Adipocyte (in vitro differentiated cells): ENCODE results near the gene ZBTB20.

Experiments used
- DNase-seq: peaks from one replicate; pipeline ENCODE4 v3.0.0-alpha.2; 2015; ENCODE audit warnings: low read depth
- H3K27me3 ChIP-seq: replicated peaks from 2 replicates; pipeline ENCODE4 v1.7.0; 2013; ENCODE audit warnings: mild to moderate bottlenecking, low read length, moderate library complexity; ENCODE audit not compliant: control insufficient read depth, insufficient read depth
- H3K36me3 ChIP-seq: 2 replicates; pipeline ENCODE4 v1.7.0; 2013; ENCODE audit warnings: low read length, mild to moderate bottlenecking, moderate library complexity; ENCODE audit not compliant: control insufficient read depth, insufficient read depth, severe bottlenecking
- H3K4me1 ChIP-seq: 2 replicates; pipeline ENCODE4 v1.7.0; 2013; ENCODE audit warnings: mild to moderate bottlenecking, low read length, moderate library complexity; ENCODE audit not compliant: control insufficient read depth, insufficient read depth
- H3K4me3 ChIP-seq: 2 replicates; pipeline ENCODE4 v1.7.0; 2013; ENCODE audit warnings: mild to moderate bottlenecking, low read length, moderate library complexity
- H3K9ac ChIP-seq: 2 replicates; pipeline ENCODE4 v1.7.0; 2013; ENCODE audit warnings: mild to moderate bottlenecking, low read length, moderate library complexity
- H3K9me3 ChIP-seq: 2 replicates; pipeline ENCODE4 v1.7.0; 2013; ENCODE audit warnings: mild to moderate bottlenecking, low read length, moderate library complexity; ENCODE audit not compliant: control insufficient read depth

The ZBTB20 gene

DNA sequence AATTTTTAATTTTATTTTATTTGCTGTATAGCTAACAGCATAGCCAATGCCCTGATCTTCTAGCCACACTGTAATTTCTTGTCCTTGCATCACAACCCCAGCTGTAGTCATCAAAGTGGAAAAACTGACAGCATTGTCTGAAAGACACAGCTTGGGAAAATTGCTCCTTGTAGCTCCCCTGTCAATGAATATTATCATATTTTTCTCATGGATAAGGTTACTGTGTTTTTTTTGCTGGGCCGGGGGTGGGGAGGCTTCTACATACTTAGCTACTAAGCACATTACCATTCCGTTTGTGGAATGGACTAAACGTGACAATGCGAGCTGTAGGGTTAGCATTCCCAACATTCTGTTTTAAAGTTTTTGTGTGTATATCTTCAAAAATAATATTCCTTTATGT is 472.0 kb downstream of the ZBTB20 start:
- Histone ChIP-seq H3K9me3 (no peaks in the 10 kb centered on the region), H3K4me1 (peaks cover under 1% of the 10 kb centered on the region), H3K9ac (no peak overlapping the region), H3K27me3 (no peaks in the 10 kb centered on the region), H3K36me3 (no peaks in the 10 kb centered on the region), H3K4me3 (no peak overlapping the region)
- DNase-seq = peak; percentile 37

DNA sequence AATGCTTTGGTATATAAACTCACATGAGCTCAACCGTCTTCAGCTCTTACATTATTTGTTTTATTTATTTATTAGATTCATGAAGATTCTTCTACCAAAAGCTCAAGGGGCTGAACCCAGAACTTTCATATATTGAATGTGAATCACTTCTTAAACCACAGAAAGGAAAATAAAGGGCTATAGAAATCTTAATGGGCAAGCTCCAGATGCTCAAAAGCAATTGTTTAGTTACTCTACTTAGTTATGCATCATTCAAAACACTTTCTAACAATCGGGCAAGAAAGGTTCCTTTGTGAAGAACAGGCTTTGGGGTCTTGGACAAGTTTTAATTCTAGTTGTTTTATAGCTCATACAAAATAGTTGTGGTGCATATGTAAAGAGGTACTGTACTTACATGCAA is 473.1 kb downstream of the ZBTB20 start:
- Histone ChIP-seq H3K27me3 (no peaks in the 10 kb centered on the region), H3K9me3 (no peaks in the 10 kb centered on the region), H3K9ac (no peak overlapping the region), H3K36me3 (no peaks in the 10 kb centered on the region), H3K4me1 (peaks cover 11% of the 10 kb centered on the region), H3K4me3 (no peak overlapping the region)
- DNase-seq = no peak

DNA sequence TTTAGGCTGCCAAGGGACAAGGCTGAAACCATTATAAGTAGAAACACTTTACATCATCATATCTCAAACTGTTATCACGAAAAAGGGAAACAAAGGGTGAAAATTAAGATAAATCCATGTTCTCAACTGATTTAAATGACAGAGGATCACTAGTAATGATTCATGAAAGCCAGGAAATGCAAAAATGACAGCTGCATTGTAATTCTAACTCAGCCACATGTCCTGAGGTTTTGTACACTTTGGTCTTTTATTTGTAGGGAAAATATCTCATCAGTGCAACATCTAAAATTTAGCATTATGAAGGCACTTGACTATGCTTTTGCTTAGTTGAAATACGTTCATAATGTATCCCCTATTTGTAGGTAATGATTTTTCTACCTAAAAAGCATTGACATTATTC is 473.6 kb downstream of the ZBTB20 start:
- H3K4me3 ChIP-seq = no peak overlapping the region
- H3K4me1 ChIP-seq = peaks cover 14% of the 10 kb centered on the region
- no peaks in the 10 kb centered on the region for H3K9me3 ChIP-seq
- no peak for DNase-seq
- no peaks in the 10 kb centered on the region for H3K36me3 ChIP-seq
- no peaks in the 10 kb centered on the region for H3K27me3 ChIP-seq
- no peak overlapping the region for H3K9ac ChIP-seq

DNA sequence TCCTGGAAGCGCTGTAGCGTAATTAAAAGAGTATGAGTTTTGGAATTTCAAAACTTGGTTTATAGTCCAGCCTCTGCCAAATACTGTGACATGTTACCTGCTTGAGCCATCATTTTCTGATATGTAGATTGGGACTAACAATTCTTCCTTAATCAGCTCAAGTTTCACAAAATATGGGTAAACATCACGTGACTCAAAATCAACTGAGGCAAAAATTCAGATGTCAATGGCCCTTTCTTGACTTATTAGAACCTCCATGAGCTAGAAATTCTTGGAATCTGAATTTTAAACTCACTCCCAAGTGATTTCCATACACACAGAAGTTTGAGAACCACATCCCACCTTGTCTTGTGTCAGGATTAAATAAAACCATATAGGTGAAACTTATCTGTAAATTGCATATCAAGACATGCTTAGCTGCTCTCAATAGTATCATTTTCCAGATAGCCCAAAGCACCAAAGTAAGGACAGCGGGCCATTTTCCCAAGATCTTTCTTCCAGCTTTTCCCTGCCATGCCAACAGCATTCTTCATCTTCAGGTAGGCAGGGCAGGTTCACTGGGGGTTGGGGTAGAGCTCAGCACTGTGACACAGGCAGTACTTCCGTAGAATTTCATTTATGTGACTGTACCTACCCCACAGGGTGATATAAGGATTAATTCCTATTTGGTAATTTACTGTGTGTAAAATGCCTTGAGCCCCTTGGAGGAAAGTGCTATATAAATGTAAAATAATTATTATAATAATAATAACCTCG is 474.2 kb downstream of the ZBTB20 start:
- Histone ChIP-seq H3K9me3 (no peaks in the 10 kb centered on the region), H3K9ac (no peak overlapping the region), H3K4me1 (peaks cover 14% of the 10 kb centered on the region), H3K4me3 (no peak overlapping the region), H3K27me3 (no peaks in the 10 kb centered on the region), H3K36me3 (no peaks in the 10 kb centered on the region)
- DNase-seq = no peak

DNA sequence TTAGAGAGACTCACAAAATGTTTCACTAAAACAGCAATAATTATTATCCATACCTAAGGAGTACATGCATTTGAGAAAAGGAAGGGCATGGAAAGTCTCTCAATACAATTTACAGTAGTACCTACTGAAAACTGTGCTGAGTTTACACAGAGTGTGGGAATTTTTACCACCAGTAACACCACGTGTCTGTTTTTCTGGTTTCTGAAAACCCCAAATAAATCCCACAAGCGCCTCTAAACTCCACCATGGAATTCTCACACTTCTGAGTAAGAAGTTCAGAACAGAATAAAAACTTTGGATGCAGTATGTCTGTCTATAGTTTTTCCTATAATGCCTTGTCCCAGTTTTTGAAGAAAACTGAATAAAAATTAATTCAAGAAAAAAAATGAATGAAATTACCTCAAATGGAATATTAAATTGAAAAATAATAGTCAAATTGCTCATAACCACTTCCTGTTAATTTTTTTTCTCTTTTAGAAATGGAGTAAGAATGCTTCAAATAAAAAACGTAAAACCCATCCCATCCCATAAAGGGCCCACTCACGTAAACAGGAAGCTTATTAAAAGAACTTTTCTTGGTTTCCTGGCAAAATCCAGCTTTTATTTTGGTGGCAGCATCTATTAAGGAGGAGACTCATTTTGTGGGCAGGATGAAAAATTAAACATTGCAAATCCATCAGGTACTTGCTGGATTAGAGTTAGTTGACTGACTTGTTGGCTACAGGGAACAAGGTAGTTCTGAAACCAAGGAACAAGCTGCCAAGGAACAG is 475.2 kb downstream of the ZBTB20 start:
- Histone ChIP-seq H3K4me1 (peaks cover 14% of the 10 kb centered on the region), H3K4me3 (no peak overlapping the region), H3K36me3 (no peaks in the 10 kb centered on the region), H3K27me3 (no peaks in the 10 kb centered on the region), H3K9me3 (no peaks in the 10 kb centered on the region), H3K9ac (no peak overlapping the region)
- DNase-seq = no peak

DNA sequence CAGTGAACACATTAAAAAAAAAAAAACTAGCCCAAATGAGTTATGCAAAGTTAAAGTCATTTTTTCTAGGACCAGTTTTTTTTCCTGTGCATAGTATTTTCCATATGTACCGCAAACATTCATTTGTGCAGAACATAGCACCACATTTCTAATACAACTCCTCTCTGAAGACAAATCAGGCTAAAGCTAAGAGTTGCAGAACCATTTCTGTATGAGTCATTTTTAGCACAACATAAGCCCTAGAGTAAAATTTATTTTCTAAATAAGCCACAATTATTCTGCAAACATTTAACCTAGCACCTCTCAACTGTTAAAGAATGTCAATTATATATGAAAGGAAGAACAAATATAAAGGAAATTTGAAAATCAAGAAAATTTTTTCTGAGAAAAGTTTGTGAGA is 477.5 kb downstream of the ZBTB20 start:
- no peaks in the 10 kb centered on the region for H3K27me3 ChIP-seq
- H3K36me3 ChIP-seq = no peaks in the 10 kb centered on the region
- no peaks in the 10 kb centered on the region for H3K9me3 ChIP-seq
- DNase-seq = peak; percentile 48
- no peak overlapping the region for H3K4me3 ChIP-seq
- H3K4me1 ChIP-seq = peaks cover 14% of the 10 kb centered on the region
- H3K9ac ChIP-seq = no peak overlapping the region

DNA sequence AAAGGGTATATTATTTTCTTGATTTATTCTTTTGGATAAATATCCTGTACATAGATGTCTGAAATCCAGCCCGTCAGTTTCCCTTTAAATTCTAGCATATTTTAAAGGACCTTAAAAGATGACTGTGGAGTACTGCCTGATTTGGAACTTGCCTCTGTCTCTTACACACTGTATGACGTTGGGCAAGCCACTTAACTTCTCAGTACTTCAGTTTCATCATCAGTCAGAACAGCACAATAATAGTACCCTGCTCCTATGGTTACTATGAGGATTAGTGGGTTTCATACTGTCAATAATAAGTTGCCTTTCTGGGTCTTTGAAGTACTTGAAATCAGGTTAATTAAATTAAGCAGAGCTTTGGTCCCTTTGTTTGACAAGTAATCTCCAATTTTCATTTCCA is 479.0 kb downstream of the ZBTB20 start:
- Histone ChIP-seq H3K9ac (no peak overlapping the region), H3K4me3 (no peak overlapping the region)

DNA sequence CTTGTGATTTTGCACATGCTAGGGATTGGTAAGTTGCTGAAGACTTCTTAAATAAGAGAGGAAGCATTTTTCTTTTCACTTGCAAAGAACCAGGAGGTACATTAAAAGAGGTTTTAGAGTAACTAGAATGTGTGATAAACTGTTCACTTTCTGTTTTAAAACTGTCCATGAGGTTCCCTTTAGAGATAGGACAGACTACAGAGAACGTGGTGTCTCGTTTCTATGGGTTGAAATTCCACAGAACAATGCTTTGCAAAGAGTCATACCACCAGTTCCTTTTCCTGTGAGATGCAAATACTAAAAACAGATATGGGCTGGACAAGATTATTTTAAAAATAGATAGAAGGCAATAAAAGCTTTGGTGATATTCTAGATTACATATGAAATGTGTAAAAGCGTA is 480.5 kb downstream of the ZBTB20 start:
- H3K27me3 ChIP-seq = no peaks in the 10 kb centered on the region
- no peaks in the 10 kb centered on the region for H3K9me3 ChIP-seq
- peaks cover 14% of the 10 kb centered on the region for H3K4me1 ChIP-seq
- H3K36me3 ChIP-seq = no peaks in the 10 kb centered on the region
- no peak for DNase-seq
- no peak overlapping the region for H3K9ac ChIP-seq
- no peak overlapping the region for H3K4me3 ChIP-seq

More for the DNA sequence above, 479.0 kb downstream of the ZBTB20 start:
- Histone ChIP-seq H3K27me3 (no peaks in the 10 kb centered on the region), H3K36me3 (no peaks in the 10 kb centered on the region), H3K9me3 (no peaks in the 10 kb centered on the region), H3K4me1 (peaks cover 14% of the 10 kb centered on the region)
- DNase-seq = no peak

DNA sequence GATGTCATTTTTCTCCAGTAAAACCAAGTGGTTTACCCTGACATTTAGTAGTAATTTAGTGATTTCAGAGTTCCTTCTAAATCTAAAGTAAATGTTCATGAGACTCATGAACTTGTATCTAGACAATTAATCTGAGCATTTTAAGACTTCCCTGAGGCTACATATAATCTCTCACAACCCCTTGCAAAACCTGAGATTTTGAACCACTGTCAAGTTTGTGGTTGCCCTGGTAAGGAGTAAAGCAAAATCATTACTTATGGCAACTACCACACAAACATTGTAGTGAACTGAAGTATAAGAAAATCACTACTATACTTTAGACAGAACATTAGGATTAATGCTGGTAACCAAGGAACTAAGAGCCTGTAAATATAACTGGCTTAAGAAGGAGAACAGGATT is 483.1 kb downstream of the ZBTB20 start:
- H3K4me3 ChIP-seq = no peak overlapping the region
- no peak for DNase-seq
- H3K9me3 ChIP-seq = no peaks in the 10 kb centered on the region

DNA sequence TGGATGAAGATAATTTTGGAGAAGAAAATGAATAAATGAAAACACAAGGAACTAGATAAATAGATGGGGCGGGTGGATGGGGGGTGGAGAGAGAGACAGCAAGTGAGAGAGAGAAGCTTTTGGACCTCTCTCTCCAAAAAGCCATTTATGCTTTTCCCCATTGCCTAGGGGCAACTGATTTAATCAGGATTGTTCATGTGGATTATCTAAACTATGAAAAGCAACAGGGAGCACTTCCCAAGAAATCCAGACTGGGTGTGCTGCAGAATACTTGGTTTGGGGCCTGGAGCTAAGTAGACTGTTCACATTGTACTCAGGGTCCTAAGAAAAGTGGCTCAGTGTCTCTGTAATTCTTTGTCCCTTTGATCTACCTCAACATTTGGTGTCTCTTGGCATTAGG is 486.3 kb downstream of the ZBTB20 start:
- DNase-seq = peak; percentile 21
- H3K36me3 ChIP-seq = no peaks in the 10 kb centered on the region

More for the DNA sequence above, 483.1 kb downstream of the ZBTB20 start:
- Histone ChIP-seq H3K4me1 (peaks cover 18% of the 10 kb centered on the region), H3K9ac (no peak overlapping the region), H3K27me3 (no peaks in the 10 kb centered on the region), H3K36me3 (no peaks in the 10 kb centered on the region)

DNA sequence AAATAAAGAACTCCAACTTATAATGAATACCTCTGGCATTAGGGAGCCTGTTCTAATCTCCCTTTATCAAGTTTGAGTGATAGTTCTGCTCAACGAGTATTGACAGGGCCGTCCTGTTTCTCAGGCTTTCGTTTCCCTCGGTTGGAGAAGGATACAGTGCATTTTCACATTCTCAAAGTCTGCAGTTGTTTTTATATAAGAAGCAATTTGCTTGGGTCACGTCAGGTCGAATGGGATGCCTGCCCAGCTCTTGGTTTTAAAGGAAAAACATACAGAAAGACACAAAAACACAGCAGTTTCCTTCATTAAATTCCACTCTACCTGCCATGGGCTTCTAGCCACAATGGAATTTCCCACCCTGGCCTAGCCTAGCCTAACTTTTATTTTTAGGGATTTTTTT is 487.0 kb downstream of the ZBTB20 start:
- DNase-seq = peak; percentile 78
- peak overlapping the region; percentile 78 for H3K9ac ChIP-seq
- H3K36me3 ChIP-seq = no peaks in the 10 kb centered on the region
- H3K4me1 ChIP-seq = peaks cover 20% of the 10 kb centered on the region
- H3K4me3 ChIP-seq = peak overlapping the region; percentile 76
- no peaks in the 10 kb centered on the region for H3K9me3 ChIP-seq
- no peaks in the 10 kb centered on the region for H3K27me3 ChIP-seq

More for the DNA sequence above, 486.3 kb downstream of the ZBTB20 start:
- Histone ChIP-seq H3K9me3 (no peaks in the 10 kb centered on the region), H3K4me3 (no peak overlapping the region), H3K9ac (no peak overlapping the region), H3K27me3 (no peaks in the 10 kb centered on the region), H3K4me1 (peaks cover 20% of the 10 kb centered on the region)
